IMR-90 (cell line): ENCODE measurements around the gene MOCOS. TPM values are rescaled to one million over a fixed set of nuclear protein-coding genes. Genes with fewer than 3 reads are reported as not detected.

Experiments used
- ATAC-seq: fragments of 200-7000 bp; cut with Tn5 transposase; 2 replicates; pipeline ENCODE4 v1.9.1; 2020; ENCODE audit warnings: low read depth, mild to moderate bottlenecking, moderate library complexity
- BruUV-seq: library from RNA; stranded (reverse); fragments of 400-500 nt; replicated peaks from 2 replicates; lab custom pipeline; 2021; lab: Mats Ljungman, UMichigan
- CTCF ChIA-PET: fragments of 300-600 bp; formaldehyde crosslinking; extraction: SDS; loops from one replicate; lab custom pipeline; 2021; ENCODE audit warnings: antibody characterized with exemption; lab: Yijun Ruan, JAX
- POLR2A ChIA-PET: fragments of 300-600 bp; sonication (Branson Sonifier 250); formaldehyde crosslinking; loops from one replicate; lab custom pipeline; 2022; ENCODE audit warnings: antibody characterized with exemption; ENCODE audit not compliant: unreplicated experiment; lab: Charles Lee
- DNase-seq: peaks from one replicate; pipeline ENCODE4 v3.0.0; 2013
- H2AFZ ChIP-seq: replicated peaks from 2 replicates; pipeline ENCODE3; 2013; ENCODE audit warnings: low read length, mild to moderate bottlenecking; ENCODE audit not compliant: poor library complexity
- H2AK5ac ChIP-seq: 2 replicates; pipeline ENCODE4 v1.6.1; 2013; ENCODE audit warnings: low read depth, low read length, inconsistent platforms
- H2AK9ac ChIP-seq: replicated peaks from 2 replicates; pipeline ENCODE3; 2013; ENCODE audit warnings: mild to moderate bottlenecking, low read depth, low read length, moderate library complexity; ENCODE audit not compliant: poor library complexity
- H2BK120ac ChIP-seq: 2 replicates; pipeline ENCODE4 v1.6.1; 2013; ENCODE audit warnings: low read depth, low read length, inconsistent platforms
- H2BK15ac ChIP-seq: 3 replicates; pipeline ENCODE4 v1.6.1; 2013; ENCODE audit warnings: low read depth, low read length, inconsistent platforms
- H2BK20ac ChIP-seq: 2 replicates; pipeline ENCODE4 v1.6.1; 2013; ENCODE audit warnings: low read depth, mild to moderate bottlenecking, inconsistent platforms, low read length, moderate library complexity
- H2BK5ac ChIP-seq: 2 replicates; pipeline ENCODE4 v1.6.1; 2013; ENCODE audit warnings: mild to moderate bottlenecking, low read depth, low read length, inconsistent platforms; ENCODE audit not compliant: poor library complexity, severe bottlenecking
- H3K14ac ChIP-seq: replicated peaks from 2 replicates; pipeline ENCODE4 v1.6.1; 2013; ENCODE audit warnings: low read depth, low read length, inconsistent platforms
- H3K18ac ChIP-seq: 2 replicates; pipeline ENCODE4 v1.6.1; 2013; ENCODE audit warnings: low read depth, low read length, control low read depth
- H3K23ac ChIP-seq: 2 replicates; pipeline ENCODE4 v1.6.1; 2013; ENCODE audit warnings: low read depth, low read length, inconsistent platforms
- H3K27ac ChIP-seq: 2 replicates; pipeline ENCODE4 v1.5.1; 2013; ENCODE audit warnings: mild to moderate bottlenecking, control low read depth, low read length; ENCODE audit not compliant: insufficient read depth
- H3K27me3 ChIP-seq: 2 replicates; pipeline ENCODE4 v1.6.1; 2013; ENCODE audit warnings: low read length; ENCODE audit not compliant: control insufficient read depth, insufficient read depth
- H3K36me3 ChIP-seq: 2 replicates; pipeline ENCODE4 v1.6.1; 2013; ENCODE audit warnings: low read length, mixed read lengths; ENCODE audit not compliant: control insufficient read depth, insufficient read depth
- H3K4ac ChIP-seq: 2 replicates; pipeline ENCODE4 v1.6.1; 2013; ENCODE audit warnings: low read depth, low read length, inconsistent platforms
- H3K4me1 ChIP-seq: 2 replicates; pipeline ENCODE4 v1.6.1; 2013; ENCODE audit warnings: low read length, mixed read lengths; ENCODE audit not compliant: control insufficient read depth, insufficient read depth
- H3K4me2 ChIP-seq: 2 replicates; pipeline ENCODE4 v1.6.1; 2013; ENCODE audit warnings: low read depth, mild to moderate bottlenecking, control low read depth, low read length, moderate library complexity
- H3K4me3 ChIP-seq: 2 replicates; pipeline ENCODE4 v1.5.1; 2013; ENCODE audit warnings: low read depth, mild to moderate bottlenecking, control low read depth, low read length, moderate library complexity; ENCODE audit not compliant: insufficient read depth
- H3K56ac ChIP-seq: 2 replicates; pipeline ENCODE4 v1.6.1; 2013; ENCODE audit warnings: low read length, inconsistent platforms; ENCODE audit not compliant: insufficient read depth; ENCODE audit errors: extremely low read depth
- H3K79me1 ChIP-seq, 2 experiments: 2 replicates each; pipeline ENCODE4 v1.6.1; 2013; ENCODE audit warnings: low read length in 2 of 2, inconsistent platforms in 1 of 2, low read depth in 1 of 2
- H3K9ac ChIP-seq: 2 replicates; pipeline ENCODE4 v1.6.1; 2013; ENCODE audit warnings: low read depth, low read length, control low read depth
- H3K9me1 ChIP-seq: 2 replicates; pipeline ENCODE4 v1.6.1; 2013; ENCODE audit warnings: low read length, inconsistent platforms; ENCODE audit not compliant: insufficient read depth
- H3K9me3 ChIP-seq: 2 replicates; pipeline ENCODE4 v1.6.1; 2013; ENCODE audit warnings: low read length; ENCODE audit not compliant: control insufficient read depth, insufficient read depth
- H4K20me1 ChIP-seq: 2 replicates; pipeline ENCODE4 v1.6.1; 2013; ENCODE audit warnings: low read length, inconsistent platforms; ENCODE audit not compliant: insufficient read depth
- H4K5ac ChIP-seq: 2 replicates; pipeline ENCODE4 v1.6.1; 2013; ENCODE audit warnings: mild to moderate bottlenecking, low read depth, low read length, control low read depth
- H4K8ac ChIP-seq, 2 experiments: 2 replicates each; pipeline ENCODE4 v1.6.1; 2013; ENCODE audit warnings: low read depth in 2 of 2, low read length in 2 of 2, control low read depth in 1 of 2, inconsistent platforms in 1 of 2
- H4K91ac ChIP-seq: 2 replicates; pipeline ENCODE4 v1.6.1; 2013; ENCODE audit warnings: low read depth, low read length, inconsistent platforms; ENCODE audit not compliant: insufficient read depth
- BHLHE40 ChIP-seq: fragments of 150-350 bp; IDR thresholded peaks from 2 replicates; pipeline ENCODE4 v1.6.1; 2016; ENCODE audit warnings: mild to moderate bottlenecking, low read depth, low read length
- CEBPB ChIP-seq: IDR thresholded peaks from 2 replicates; pipeline ENCODE4 v1.6.1; 2012; ENCODE audit warnings: low read depth, low read length, improper control_type of control experiment
- CHD1 ChIP-seq: IDR thresholded peaks from 2 replicates; pipeline ENCODE4 v1.6.1; 2012; ENCODE audit warnings: low read depth, low read length, improper control_type of control experiment
- CTCF ChIP-seq: conservative IDR thresholded peaks from 2 replicates; pipeline ENCODE4 v1.5.1; 2012; ENCODE audit warnings: mild to moderate bottlenecking, low read depth, low read length, improper control_type of control experiment
- ELK1 ChIP-seq: fragments of 150-350 bp; IDR thresholded peaks from 2 replicates; pipeline ENCODE4 v1.6.1; 2016; ENCODE audit warnings: low read depth, mild to moderate bottlenecking, low read length, moderate library complexity, borderline replicate concordance
- FOS ChIP-seq: fragments of 150-350 bp; IDR thresholded peaks from 2 replicates; pipeline ENCODE4 v1.6.1; 2016; ENCODE audit warnings: low read depth, low read length
- MAFK ChIP-seq: IDR thresholded peaks from 2 replicates; pipeline ENCODE4 v1.6.1; 2012; ENCODE audit warnings: low read depth, low read length, improper control_type of control experiment
- MAZ ChIP-seq: IDR thresholded peaks from 2 replicates; pipeline ENCODE4 v1.6.1; 2012; ENCODE audit warnings: low read depth, mild to moderate bottlenecking, low read length, improper control_type of control experiment, moderate library complexity, borderline replicate concordance
- MXI1 ChIP-seq: IDR thresholded peaks from 2 replicates; pipeline ENCODE4 v1.6.1; 2012; ENCODE audit warnings: low read depth, mild to moderate bottlenecking, low read length, moderate library complexity, borderline replicate concordance
- NFE2L2 ChIP-seq: fragments of 150-350 bp; IDR thresholded peaks from 2 replicates; pipeline ENCODE4 v1.6.1; 2016; ENCODE audit warnings: low read depth, mild to moderate bottlenecking, low read length
- POLR2A ChIP-seq: IDR thresholded peaks from 2 replicates; pipeline ENCODE4 v1.6.1; 2012; ENCODE audit warnings: mild to moderate bottlenecking, low read depth, low read length
- RAD21 ChIP-seq: IDR thresholded peaks from 2 replicates; pipeline ENCODE4 v1.6.1; 2012; ENCODE audit warnings: low read length, improper control_type of control experiment
- RCOR1 ChIP-seq: IDR thresholded peaks from 2 replicates; pipeline ENCODE4 v1.6.1; 2012; ENCODE audit warnings: mild to moderate bottlenecking, low read length, improper control_type of control experiment; ENCODE audit not compliant: insufficient replicate concordance
- RFX5 ChIP-seq: IDR thresholded peaks from 2 replicates; pipeline ENCODE4 v1.8.0; 2012; ENCODE audit warnings: low read depth, mild to moderate bottlenecking, low read length, moderate library complexity
- SMC3 ChIP-seq: fragments of 150-350 bp; IDR thresholded peaks from 2 replicates; pipeline ENCODE4 v1.6.1; 2016; ENCODE audit warnings: low read depth, mild to moderate bottlenecking, antibody characterized with exemption, low read length, moderate library complexity
- USF2 ChIP-seq: fragments of 150-350 bp; IDR thresholded peaks from 2 replicates; pipeline ENCODE4 v1.6.1; 2017; ENCODE audit warnings: mild to moderate bottlenecking, antibody characterized with exemption, low read length, low read depth
- WGBS, 2 experiments: methylation state at CpG; one replicate each; pipeline versions ENCODE4 v1.1.5 to v1.1.7; 2013; ENCODE audit warnings: missing lambda C conversion rate in 2 of 2; ENCODE audit not compliant: insufficient read length in 1 of 2; ENCODE audit errors: extremely low coverage in 2 of 2; 5-methylcytosine and 5-hydroxymethylcytosine counted together
- dilution Hi-C: fragments of 300-500 bp; cut with HindIII; formaldehyde crosslinking; loops from one replicate; pipeline ENCODE4 v1.14.3; 2018; ENCODE audit warnings: low sequenced_read_pairs; ENCODE audit not compliant: unreplicated experiment
- in situ Hi-C: fragments of 300-500 bp; cut with MboI; formaldehyde crosslinking; loops from 3 replicates; pipeline ENCODE4 v1.14.3; 2019; ENCODE audit warnings: low sequenced_read_pairs, inconsistent platforms, mixed read lengths
- intact Hi-C: fragments of 100-400 bp; cut with micrococcal nuclease; formaldehyde crosslinking; loops from 2 replicates; pipeline ENCODE4 v1.10.0; 2022
- polyA plus RNA-seq, 3 experiments: library from polyadenylated mRNA; depleted of rRNA; stranded (reverse); fragments of >200 nt; gene quantifications; 2 replicates each; pipeline ENCODE4 v1.2.3, GENCODE V29; 2012; ENCODE audit warnings: low replicate concordance in 1 of 3
- total RNA-seq: library from RNA; depleted of rRNA; stranded (reverse); fragments of >200 nt; gene quantifications from 2 replicates; pipeline ENCODE4 v1.2.3, GENCODE V29; 2012

MOCOS gene
- total and polyA plus RNA-seq, 2 of the 4 experiments (the other 2 are of a cell fraction): 1.1 to 2.2 TPM

- Histone ChIP-seq H2BK20ac (no peak overlapping the region), H4K91ac (no peak overlapping the region), H3K27me3 (no peaks in the 10 kb centered on the region), H4K5ac (no peak overlapping the region), H4K8ac (no peak overlapping the region), H3K27ac (no peak overlapping the region), H3K9me3 (no peaks in the 10 kb centered on the region), H3K23ac (no peak overlapping the region), H3K18ac (no peak overlapping the region), H4K20me1 (no peaks in the 10 kb centered on the region), H3K9me1 (0 out of 2 replicates have a peak, but pooled peaks cover 2% of the 10 kb centered on the region), H3K36me3 (peaks cover 7% of the 10 kb centered on the region; the same call in 1 of the 2 replicates), H3K9ac (no peak overlapping the region), H2AK5ac (no peak overlapping the region), H2BK5ac (no peak overlapping the region), H3K4me1 (peaks cover 6% of the 10 kb centered on the region; the same call in 1 of the 2 replicates), H3K79me1 (no peaks in the 10 kb centered on the region), H2AFZ (no peak overlapping the region), H3K14ac (no peak overlapping the region), H3K4ac (no peak overlapping the region), H2AK9ac (no peak overlapping the region), H2BK120ac (no peak overlapping the region), H3K56ac (no peak overlapping the region), H3K4me3 (no peak overlapping the region), H2BK15ac (no peak overlapping the region), H3K4me2 (no peak overlapping the region)
- ChIA-PET CTCF (interaction anchor here (0.6 kb wide), 1 partner anchor 97 kb away, joined by 4 read pairs; no protein-coding TSS in a partner anchor), POLR2A (no interaction called here)
- DNase-seq: no peak
- dilution Hi-C loops (no loop called here), in situ Hi-C loops (no loop called here), intact Hi-C loops (no loop called here)
- no CpG with 5 or more reads among the region's 3 CpGs for WGBS, 2 experiments
- no peak for TF ChIP-seq POLR2A
- TF ChIP-seq MXI1: no peak
- no peak for TF ChIP-seq CTCF
- TF ChIP-seq ELK1: no peak
- no peak for TF ChIP-seq MAZ
- TF ChIP-seq SMC3: no peak
- TF ChIP-seq CEBPB: no peak
- no peak for TF ChIP-seq RCOR1
- no peak for TF ChIP-seq RFX5
- no peak for TF ChIP-seq FOS
- TF ChIP-seq RAD21: no peak
- TF ChIP-seq BHLHE40: no peak
- no peak for TF ChIP-seq MAFK
- TF ChIP-seq USF2: no peak
- TF ChIP-seq CHD1: no peak
- no peak for TF ChIP-seq NFE2L2
- ATAC-seq: no peak
- BruUV-seq: no TSS peak
Measured at GRCh38 chr18:36217348-36217747, 30.1 kb downstream of the MOCOS start.
